WTC11 (cell line): ENCODE data around the gene CYTH3.

ENCODE experiments used
- CTCF ChIP-seq: fragments of 200-600 bp; IDR thresholded peaks from 2 replicates; pipeline ENCODE4 v1.8.0; 2022; ENCODE audit warnings: antibody characterized with exemption
- MAX ChIP-seq: sonication (generic); formaldehyde crosslinking; IDR thresholded peaks from 2 replicates; pipeline ENCODE4 v1.8.0; 2022; ENCODE audit warnings: mild to moderate bottlenecking, missing genetic modification reagents
- ZNF671 ChIP-seq: fragments of 250-450 bp; sonication (Bioruptor Pico); IDR thresholded peaks from 2 replicates; pipeline ENCODE4 v1.8.0; 2021; ENCODE audit warnings: mild to moderate bottlenecking

- TF ChIP-seq MAX (CRISPR knock-in tag) (no peak), CTCF (no peak), ZNF671 (CRISPR knock-in tag) (no peak)
Observed at GRCh38 chr7:6146666-6147065, 125.8 kb downstream of the CYTH3 start.
